HepG2 (cell line): ENCODE measurements around the gene CD28.
"Not testable (repeated sequence)": the region's sequence is repeated elsewhere in the genome, so short reads cannot be mapped to it uniquely, and the experiment has no call there.

Experiments
- GABPA ChIP-seq, 2 experiments: IDR thresholded peaks; 2 replicates each; pipeline ENCODE4 v1.6.1; 2011 to 2016; ENCODE audit warnings: low read depth in 2 of 2, low read length in 1 of 2, missing biosample characterization in 1 of 2, missing genetic modification characterization in 1 of 2
- HNRNPK ChIP-seq: fragments of 200-400 bp; formaldehyde crosslinking; IDR thresholded peaks from 2 replicates; pipeline ENCODE4 v1.6.1; 2018; ENCODE audit warnings: low read length, low read depth, moderate library complexity, mild to moderate bottlenecking; ENCODE audit not compliant: poor library complexity, severe bottlenecking
- MAZ ChIP-seq, 2 experiments: sonication (generic) in 1 of 2; formaldehyde crosslinking in 1 of 2; IDR thresholded peaks; 2 replicates each; pipeline versions ENCODE4 v1.5.0 to v1.6.1; 2012 to 2020; ENCODE audit warnings: low read depth in 2 of 2, mild to moderate bottlenecking in 2 of 2, borderline replicate concordance in 1 of 2, improper control_type of control experiment in 1 of 2, low read length in 1 of 2, missing genetic modification reagents in 1 of 2, moderate library complexity in 1 of 2
- MIXL1 ChIP-seq: IDR thresholded peaks from 2 replicates; pipeline ENCODE4 v1.6.1; 2016
- POLR2A ChIP-seq, 2 experiments: IDR thresholded peaks; 2 replicates each; pipeline ENCODE4 v1.6.1; 2011; ENCODE audit warnings: low read depth in 2 of 2, low read length in 2 of 2, mild to moderate bottlenecking in 1 of 2, moderate library complexity in 1 of 2; ENCODE audit not compliant: insufficient read depth in 1 of 2
- RAD21 ChIP-seq: fragments of 450-650 bp; formaldehyde crosslinking; IDR thresholded peaks from 2 replicates; pipeline ENCODE4 v1.5.0; 2020; ENCODE audit warnings: mild to moderate bottlenecking
- TAF1 ChIP-seq: sonication (generic); formaldehyde crosslinking; IDR thresholded peaks from 2 replicates; pipeline ENCODE4 v1.4.0; 2020; ENCODE audit warnings: missing genetic modification reagents
- TF ChIP-seq, protein P1 (sequence below): sonication (generic); formaldehyde crosslinking; IDR thresholded peaks from 2 replicates; pipeline ENCODE4 v1.5.0; 2020; ENCODE audit warnings: mild to moderate bottlenecking, missing genetic modification reagents, moderate library complexity
- TF ChIP-seq, protein P2 (sequence below): sonication (generic); formaldehyde crosslinking; IDR thresholded peaks from 2 replicates; pipeline ENCODE4 v1.9.0; 2021; ENCODE audit warnings: missing genetic modification reagents, borderline replicate concordance
- TF ChIP-seq, protein P3 (sequence below): sonication (generic); formaldehyde crosslinking; IDR thresholded peaks from 2 replicates; pipeline ENCODE4 v1.5.0; 2020; ENCODE audit warnings: mild to moderate bottlenecking, low read depth, missing genetic modification reagents, borderline replicate concordance
- TF ChIP-seq, protein P4 (sequence below): sonication (generic); formaldehyde crosslinking; conservative IDR thresholded peaks from 2 replicates; pipeline ENCODE4 v1.8.1; 2023; ENCODE audit warnings: missing genetic modification reagents

DNA sequence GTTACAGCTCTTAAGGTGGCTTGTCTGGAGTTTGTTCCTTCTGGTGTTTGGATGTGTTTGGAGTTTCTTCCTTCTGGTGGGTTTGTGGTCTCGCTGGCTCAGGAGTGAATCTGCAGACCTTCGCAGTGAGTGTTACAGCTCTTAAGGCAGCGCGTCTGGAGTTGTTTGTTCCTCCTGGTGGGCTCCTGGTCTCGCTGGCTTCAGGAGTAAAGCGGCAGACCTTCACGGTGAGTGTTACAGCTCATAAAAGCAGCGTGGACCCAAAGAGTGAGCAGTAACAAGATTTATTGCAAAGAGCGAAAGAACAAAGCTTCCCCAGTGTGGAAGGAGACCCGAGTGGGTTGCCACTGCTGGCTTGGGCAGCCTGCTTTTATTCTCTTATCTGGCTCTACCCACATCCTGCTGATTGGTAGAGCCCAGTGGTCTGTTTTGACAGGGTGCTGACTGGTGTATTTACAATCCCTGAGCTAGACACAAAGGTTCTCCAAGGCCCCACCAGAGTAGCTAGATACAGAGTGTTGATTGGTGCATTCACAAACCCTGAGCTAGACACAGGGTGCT lies 78.4 kb downstream of the CD28 start:
- TF ChIP-seq GABPA (IDR thresholded peaks at IDR 0.05; ENCODE audit: low read depth, low read length); GABPA (CRISPR knock-in tag; IDR thresholded peaks at IDR 0.05; ENCODE audit: low read depth); TAF1 (CRISPR knock-in tag); POLR2A (IDR thresholded peaks at IDR 0.05; ENCODE audit: insufficient read depth in 1 of 2, low read depth in 2 of 2, low read length in 2 of 2); HNRNPK; MAZ (IDR thresholded peaks at IDR 0.05; ENCODE audit: borderline replicate concordance, low read depth, low read length); MAZ (CRISPR knock-in tag; IDR thresholded peaks at IDR 0.05; ENCODE audit: low read depth); MIXL1 (CRISPR knock-in tag); RAD21 (CRISPR knock-in tag): not testable (repeated sequence)
- TF ChIP-seq, protein P1, sequence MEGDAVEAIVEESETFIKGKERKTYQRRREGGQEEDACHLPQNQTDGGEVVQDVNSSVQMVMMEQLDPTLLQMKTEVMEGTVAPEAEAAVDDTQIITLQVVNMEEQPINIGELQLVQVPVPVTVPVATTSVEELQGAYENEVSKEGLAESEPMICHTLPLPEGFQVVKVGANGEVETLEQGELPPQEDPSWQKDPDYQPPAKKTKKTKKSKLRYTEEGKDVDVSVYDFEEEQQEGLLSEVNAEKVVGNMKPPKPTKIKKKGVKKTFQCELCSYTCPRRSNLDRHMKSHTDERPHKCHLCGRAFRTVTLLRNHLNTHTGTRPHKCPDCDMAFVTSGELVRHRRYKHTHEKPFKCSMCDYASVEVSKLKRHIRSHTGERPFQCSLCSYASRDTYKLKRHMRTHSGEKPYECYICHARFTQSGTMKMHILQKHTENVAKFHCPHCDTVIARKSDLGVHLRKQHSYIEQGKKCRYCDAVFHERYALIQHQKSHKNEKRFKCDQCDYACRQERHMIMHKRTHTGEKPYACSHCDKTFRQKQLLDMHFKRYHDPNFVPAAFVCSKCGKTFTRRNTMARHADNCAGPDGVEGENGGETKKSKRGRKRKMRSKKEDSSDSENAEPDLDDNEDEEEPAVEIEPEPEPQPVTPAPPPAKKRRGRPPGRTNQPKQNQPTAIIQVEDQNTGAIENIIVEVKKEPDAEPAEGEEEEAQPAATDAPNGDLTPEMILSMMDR, result not testable (repeated sequence)
- TF ChIP-seq, protein P2, sequence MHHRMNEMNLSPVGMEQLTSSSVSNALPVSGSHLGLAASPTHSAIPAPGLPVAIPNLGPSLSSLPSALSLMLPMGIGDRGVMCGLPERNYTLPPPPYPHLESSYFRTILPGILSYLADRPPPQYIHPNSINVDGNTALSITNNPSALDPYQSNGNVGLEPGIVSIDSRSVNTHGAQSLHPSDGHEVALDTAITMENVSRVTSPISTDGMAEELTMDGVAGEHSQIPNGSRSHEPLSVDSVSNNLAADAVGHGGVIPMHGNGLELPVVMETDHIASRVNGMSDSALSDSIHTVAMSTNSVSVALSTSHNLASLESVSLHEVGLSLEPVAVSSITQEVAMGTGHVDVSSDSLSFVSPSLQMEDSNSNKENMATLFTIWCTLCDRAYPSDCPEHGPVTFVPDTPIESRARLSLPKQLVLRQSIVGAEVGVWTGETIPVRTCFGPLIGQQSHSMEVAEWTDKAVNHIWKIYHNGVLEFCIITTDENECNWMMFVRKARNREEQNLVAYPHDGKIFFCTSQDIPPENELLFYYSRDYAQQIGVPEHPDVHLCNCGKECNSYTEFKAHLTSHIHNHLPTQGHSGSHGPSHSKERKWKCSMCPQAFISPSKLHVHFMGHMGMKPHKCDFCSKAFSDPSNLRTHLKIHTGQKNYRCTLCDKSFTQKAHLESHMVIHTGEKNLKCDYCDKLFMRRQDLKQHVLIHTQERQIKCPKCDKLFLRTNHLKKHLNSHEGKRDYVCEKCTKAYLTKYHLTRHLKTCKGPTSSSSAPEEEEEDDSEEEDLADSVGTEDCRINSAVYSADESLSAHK (CRISPR knock-in tag), result not testable (repeated sequence)
- TF ChIP-seq, protein P3, sequence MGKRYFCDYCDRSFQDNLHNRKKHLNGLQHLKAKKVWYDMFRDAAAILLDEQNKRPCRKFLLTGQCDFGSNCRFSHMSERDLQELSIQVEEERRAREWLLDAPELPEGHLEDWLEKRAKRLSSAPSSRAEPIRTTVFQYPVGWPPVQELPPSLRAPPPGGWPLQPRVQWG (CRISPR knock-in tag), result not testable (repeated sequence)
- TF ChIP-seq, protein P4, sequence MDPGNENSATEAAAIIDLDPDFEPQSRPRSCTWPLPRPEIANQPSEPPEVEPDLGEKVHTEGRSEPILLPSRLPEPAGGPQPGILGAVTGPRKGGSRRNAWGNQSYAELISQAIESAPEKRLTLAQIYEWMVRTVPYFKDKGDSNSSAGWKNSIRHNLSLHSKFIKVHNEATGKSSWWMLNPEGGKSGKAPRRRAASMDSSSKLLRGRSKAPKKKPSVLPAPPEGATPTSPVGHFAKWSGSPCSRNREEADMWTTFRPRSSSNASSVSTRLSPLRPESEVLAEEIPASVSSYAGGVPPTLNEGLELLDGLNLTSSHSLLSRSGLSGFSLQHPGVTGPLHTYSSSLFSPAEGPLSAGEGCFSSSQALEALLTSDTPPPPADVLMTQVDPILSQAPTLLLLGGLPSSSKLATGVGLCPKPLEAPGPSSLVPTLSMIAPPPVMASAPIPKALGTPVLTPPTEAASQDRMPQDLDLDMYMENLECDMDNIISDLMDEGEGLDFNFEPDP (CRISPR knock-in tag), result not testable (repeated sequence)
